H1 (cell line): ENCODE measurements around the gene PSMD13. TPM values are rescaled to one million over a fixed set of nuclear protein-coding genes. Genes with fewer than 3 reads are reported as not detected.
A peak's percentile ranks its signal among the peaks of the same experiment; 100 is the strongest.

Experiments
- CTCF ChIA-PET: fragments of 300-600 bp; sonication (Branson Sonifier 250); formaldehyde crosslinking; loops from one replicate; lab custom pipeline; 2021; ENCODE audit not compliant: partially characterized antibody; lab: Charles Lee
- POLR2A ChIA-PET: fragments of 300-600 bp; sonication (Branson Sonifier 250); formaldehyde crosslinking; loops from one replicate; lab custom pipeline; 2021; ENCODE audit warnings: inconsistent platforms; ENCODE audit not compliant: partially characterized antibody; lab: Charles Lee
- DNase-seq, 2 experiments: peaks; one replicate each; pipeline versions ENCODE4 v3.0.0 to v3.0.0-alpha.2; 2010 to 2022; ENCODE audit warnings: low spot score in 2 of 2, low read depth in 1 of 2, mixed read lengths in 1 of 2
- FAIRE-seq: peaks from 2 replicates; lab custom pipeline; 2011; peaks lifted over from hg19 to GRCh38; lab: Jason Lieb, UNC
- H2AFZ ChIP-seq: 2 replicates; pipeline ENCODE4 v1.8.1; 2012; ENCODE audit warnings: low read length, inconsistent platforms
- H2AK5ac ChIP-seq: 2 replicates; pipeline ENCODE4 v1.6.1; 2013; ENCODE audit warnings: low read depth, low read length
- H2BK120ac ChIP-seq: replicated peaks from 2 replicates; pipeline ENCODE3; 2013; ENCODE audit warnings: low read depth, low read length, inconsistent platforms
- H2BK12ac ChIP-seq: 2 replicates; pipeline ENCODE4 v1.6.1; 2013; ENCODE audit warnings: low read depth, low read length
- H2BK15ac ChIP-seq: 2 replicates; pipeline ENCODE4 v1.6.1; 2013; ENCODE audit warnings: low read length
- H2BK20ac ChIP-seq: 2 replicates; pipeline ENCODE4 v1.6.1; 2013; ENCODE audit warnings: low read length
- H2BK5ac ChIP-seq: 2 replicates; pipeline ENCODE4 v1.6.1; 2013; ENCODE audit warnings: low read depth, low read length
- H3K14ac ChIP-seq: 2 replicates; pipeline ENCODE4 v1.6.1; 2013; ENCODE audit warnings: inconsistent platforms; ENCODE audit not compliant: insufficient read length
- H3K18ac ChIP-seq: 2 replicates; pipeline ENCODE4 v1.6.1; 2013; ENCODE audit warnings: low read length; ENCODE audit errors: extremely low read depth
- H3K23ac ChIP-seq: 2 replicates; pipeline ENCODE4 v1.6.1; 2013; ENCODE audit warnings: inconsistent platforms; ENCODE audit not compliant: insufficient read length
- H3K23me2 ChIP-seq: 2 replicates; pipeline ENCODE4 v1.6.1; 2013; ENCODE audit warnings: low read depth, low read length
- H3K27ac ChIP-seq: 2 replicates; pipeline ENCODE4 v1.6.1; 2011; ENCODE audit warnings: low read depth, low read length, inconsistent platforms
- H3K27me3 ChIP-seq, 4 experiments: replicated peaks in 1 of 4; 1 replicate in 1 of 4; 2 replicates in 3 of 4; pipeline versions ENCODE4 v1.6.1 to v1.8.1; 2011 to 2013; ENCODE audit warnings: low read length in 3 of 4, mild to moderate bottlenecking in 3 of 4, inconsistent platforms in 2 of 4, mixed read lengths in 2 of 4, moderate library complexity in 1 of 4; ENCODE audit not compliant: control insufficient read depth in 3 of 4, insufficient read depth in 3 of 4; ENCODE audit errors: extremely low read depth in 1 of 4
- H3K36me3 ChIP-seq, 4 experiments: 2 replicates each; pipeline versions ENCODE4 v1.6.1 to v1.8.1; 2011 to 2013; ENCODE audit warnings: mild to moderate bottlenecking in 4 of 4, low read length in 3 of 4, moderate library complexity in 2 of 4, control low read depth in 1 of 4, inconsistent platforms in 1 of 4; ENCODE audit not compliant: insufficient read depth in 4 of 4, control insufficient read depth in 2 of 4
- H3K4ac ChIP-seq: replicated peaks from 2 replicates; pipeline ENCODE3; 2013; ENCODE audit warnings: low read length, low read depth, mixed read lengths, inconsistent platforms; ENCODE audit not compliant: insufficient read length
- H3K4me1 ChIP-seq, 4 experiments: replicated peaks in 1 of 4; 1 replicate in 1 of 4; 2 replicates in 3 of 4; pipeline versions ENCODE4 v1.6.1 to v1.8.1; 2011 to 2013; ENCODE audit warnings: low read length in 3 of 4, inconsistent platforms in 2 of 4, mixed read lengths in 1 of 4; ENCODE audit not compliant: insufficient read depth in 4 of 4, control insufficient read depth in 3 of 4
- H3K4me2 ChIP-seq, 2 experiments: 2 replicates each; pipeline versions ENCODE4 v1.6.1 to v1.8.1; 2011 to 2013; ENCODE audit warnings: low read depth in 2 of 2, low read length in 2 of 2, control low read depth in 1 of 2, inconsistent platforms in 1 of 2, mild to moderate bottlenecking in 1 of 2; ENCODE audit not compliant: insufficient read depth in 1 of 2
- H3K4me3 ChIP-seq, 4 experiments: fragments of 200-600, 300-600 bp in 1 of 4; sonication (generic), shearing (Covaris generic), sonication (Bioruptor Twin) in 1 of 4; 2 replicates each; pipeline versions ENCODE4 v1.5.1 to v1.8.1; 2011 to 2016; ENCODE audit warnings: low read length in 4 of 4, low read depth in 3 of 4, control low read depth in 2 of 4, inconsistent platforms in 2 of 4, mild to moderate bottlenecking in 2 of 4, mixed read lengths in 1 of 4, moderate library complexity in 1 of 4; ENCODE audit not compliant: insufficient read depth in 2 of 4; ENCODE audit errors: extremely low read depth in 1 of 4
- H3K56ac ChIP-seq: replicated peaks from 2 replicates; pipeline ENCODE3; 2013; ENCODE audit warnings: low read depth, mild to moderate bottlenecking, mixed read lengths, low read length, inconsistent platforms; ENCODE audit not compliant: insufficient read length
- H3K79me1 ChIP-seq: 2 replicates; pipeline ENCODE4 v1.6.1; 2013; ENCODE audit warnings: low read depth, low read length, control low read depth
- H3K79me2 ChIP-seq, 2 experiments: 2 replicates each; pipeline versions ENCODE4 v1.6.1 to v1.8.1; 2012 to 2013; ENCODE audit warnings: low read length in 2 of 2, mild to moderate bottlenecking in 2 of 2, inconsistent platforms in 1 of 2; ENCODE audit not compliant: insufficient read depth in 2 of 2, control insufficient read depth in 1 of 2
- H3K9ac ChIP-seq, 4 experiments: replicated peaks in 1 of 4; 1 replicate in 1 of 4; 2 replicates in 3 of 4; pipeline versions ENCODE4 v1.6.1 to v1.8.1; 2011 to 2013; ENCODE audit warnings: low read depth in 3 of 4, low read length in 3 of 4, control low read depth in 2 of 4, mild to moderate bottlenecking in 2 of 4, moderate library complexity in 2 of 4, inconsistent platforms in 1 of 4; ENCODE audit errors: extremely low read depth in 1 of 4
- H3K9me3 ChIP-seq, 2 experiments: 2 replicates each; pipeline versions ENCODE4 v1.6.1 to v1.8.1; 2012 to 2013; ENCODE audit warnings: mild to moderate bottlenecking in 2 of 2, moderate library complexity in 2 of 2, control low read depth in 1 of 2, inconsistent platforms in 1 of 2, low read depth in 1 of 2, low read length in 1 of 2, mixed read lengths in 1 of 2; ENCODE audit not compliant: insufficient read depth in 2 of 2
- H4K20me1 ChIP-seq, 2 experiments: replicated peaks in 1 of 2; 2 replicates each; pipeline versions ENCODE3 to v1.8.1; 2011 to 2013; ENCODE audit warnings: inconsistent platforms in 2 of 2, low read length in 2 of 2, mild to moderate bottlenecking in 1 of 2; ENCODE audit not compliant: insufficient read depth in 2 of 2, control insufficient read depth in 1 of 2
- H4K5ac ChIP-seq: 2 replicates; pipeline ENCODE4 v1.6.1; 2013; ENCODE audit warnings: low read length, low read depth, mixed read lengths, inconsistent platforms; ENCODE audit not compliant: insufficient read length
- H4K8ac ChIP-seq: 2 replicates; pipeline ENCODE4 v1.8.0; 2013; ENCODE audit warnings: mild to moderate bottlenecking, moderate library complexity, low read length, inconsistent platforms; ENCODE audit not compliant: insufficient read depth; ENCODE audit errors: extremely low read depth
- H4K91ac ChIP-seq: replicated peaks from 2 replicates; pipeline ENCODE3; 2013; ENCODE audit warnings: low read length, mixed read lengths, inconsistent platforms; ENCODE audit not compliant: insufficient read length
- ASH2L ChIP-seq: fragments of 200-600, 300-600 bp; sonication (generic); IDR thresholded peaks from one replicate; pipeline ENCODE4 v1.7.1; 2017; ENCODE audit warnings: low read length
- BACH1 ChIP-seq: IDR thresholded peaks from 2 replicates; pipeline ENCODE4 v1.6.1; 2012; ENCODE audit warnings: low read length, improper control_type of control experiment
- MAX ChIP-seq: IDR thresholded peaks from 2 replicates; pipeline ENCODE4 v1.6.1; 2012; ENCODE audit warnings: inconsistent platforms
- RFX5 ChIP-seq: IDR thresholded peaks from 2 replicates; pipeline ENCODE4 v1.6.1; 2011; ENCODE audit warnings: low read depth, low read length, improper control_type of control experiment, borderline replicate concordance
- SP2 ChIP-seq: IDR thresholded peaks from 2 replicates; pipeline ENCODE4 v1.6.1; 2012; ENCODE audit warnings: mild to moderate bottlenecking, low read length, inconsistent platforms
- YY1 ChIP-seq: IDR thresholded peaks from 2 replicates; pipeline ENCODE4 v1.6.1; 2011; ENCODE audit warnings: low read depth, mild to moderate bottlenecking, low read length
- WGBS, 2 experiments: shearing (Covaris generic) in 1 of 2; methylation state at CpG; one replicate each; pipeline versions ENCODE4 v1.1.6 to v1.1.7; 2013 to 2015; ENCODE audit warnings: low lambda C conversion rate in 2 of 2, mixed read lengths in 2 of 2, inconsistent platforms in 1 of 2, low coverage in 1 of 2, missing lambda C conversion rate in 1 of 2; ENCODE audit not compliant: insufficient replicate concordance in 2 of 2, insufficient coverage in 1 of 2, insufficient read length in 1 of 2; ENCODE audit errors: extremely low coverage in 1 of 2, missing lambda C conversion rate in 1 of 2; 5-methylcytosine and 5-hydroxymethylcytosine counted together
- polyA plus RNA-seq, 7 experiments: library from polyadenylated mRNA; depleted of rRNA in 3 of 7; stranded (reverse) in 5 of 7; unstranded in 2 of 7; fragments of >200 nt in 5 of 7; fragments of 200-250 nt in 2 of 7; gene quantifications; 1 replicate in 5 of 7; 2 replicates in 1 of 7; 4 replicates in 1 of 7; pipeline versions ENCODE4 v1.2.1 to v1.2.3, GENCODE V29; 2011 to 2013; ENCODE audit warnings: missing spikeins in 2 of 7, mixed read lengths in 2 of 7
- total RNA-seq: library from RNA; stranded (reverse); fragmentation: NEBNext Ultra II Directional; extraction: Animal tissue kit (Norgen Biotek cat#: 25700); gene quantifications from 2 replicates; pipeline ENCODE4 v1.2.1, GENCODE V29; 2021

The PSMD13 gene
- total and polyA plus RNA-seq, 2 of the 8 experiments (the other 6 are each of a cell fraction or from before 2014, with no cell fraction given): 121 to 141 TPM

GRCh38 chr11:210122-210802 is 26.5 kb upstream of the PSMD13 start:
- H3K14ac ChIP-seq: no peak overlapping the region
- H2BK20ac ChIP-seq: no peak overlapping the region
- H3K23ac ChIP-seq: no peak overlapping the region
- 88% methylated on average over 9 of the region's 9 CpGs; no CpG with 5 or more reads in 1 of the 2 experiments for WGBS, 2 experiments
- no peak overlapping the region for H2BK5ac ChIP-seq
- H3K4me2 ChIP-seq: peak overlapping the region in 1 of 2 experiments; percentile 97; a peak in 2 of 4 replicates
- H3K79me2 ChIP-seq: peaks cover 0 to 31% of the 10 kb centered on the region in 2 experiments; a peak in 3 of 4 replicates
- H3K9me3 ChIP-seq: no peaks in the 10 kb centered on the region
- no peak overlapping the region for H2BK15ac ChIP-seq
- H3K4ac ChIP-seq: no peak overlapping the region
- H3K9ac ChIP-seq: no peak overlapping the region; a peak in 2 of 7 replicates
- H4K91ac ChIP-seq: no peak overlapping the region
- H2AK5ac ChIP-seq: no peak overlapping the region
- H3K56ac ChIP-seq: no peak overlapping the region
- H4K20me1 ChIP-seq: peaks cover 0 to 19% of the 10 kb centered on the region in 2 experiments
- ChIA-PET CTCF (interaction anchor here (0.6 to 0.9 kb wide), 3 partner anchors 53 to 276 kb away, joined by 3 read pairs; no protein-coding TSS in a partner anchor), POLR2A (interaction anchor here (1.2 to 2.3 kb wide), 4 partner anchors 8 to 20 kb away, joined by 4 to 9 read pairs (median 6); no protein-coding TSS in a partner anchor)
- no peak overlapping the region for H4K5ac ChIP-seq
- no peak overlapping the region for H4K8ac ChIP-seq
- H3K27me3 ChIP-seq: no peaks in the 10 kb centered on the region
- H3K23me2 ChIP-seq: peaks cover 22% of the 10 kb centered on the region
- TF ChIP-seq RFX5 (no peak), YY1 (no peak), SP2 (no peak), BACH1 (no peak), ASH2L (no peak), MAX (no peak)
- H2BK12ac ChIP-seq: no peak overlapping the region
- H3K18ac ChIP-seq: no peak overlapping the region
- no peak for FAIRE-seq
- peaks cover 0 to 23% (median 9%) of the 10 kb centered on the region in 4 experiments; a peak in 5 of 7 replicates for H3K4me1 ChIP-seq
- H3K36me3 ChIP-seq: peaks cover 32 to 53% (median 43%) of the 10 kb centered on the region in 4 experiments
- no peak for DNase-seq
- H3K27ac ChIP-seq: no peak overlapping the region
- peaks cover 11% of the 10 kb centered on the region for H3K79me1 ChIP-seq
- H2BK120ac ChIP-seq: no peak overlapping the region
- no peak overlapping the region for H2AFZ ChIP-seq
- no peak overlapping the region for H3K4me3 ChIP-seq
